Fibroblast of lung (primary cell): ENCODE results near the gene ABCA13. TPM values are rescaled to one million over a fixed set of nuclear protein-coding genes. Genes with fewer than 3 reads are reported as not detected.

Experiments
- DNase-seq, 2 donors: peaks; one replicate each; pipeline versions ENCODE4 v3.0.0 to v3.0.0-alpha.2; 2010; ENCODE audit warnings: low read depth in 2 of 2
- H2AFZ ChIP-seq: 2 replicates; pipeline ENCODE4 v1.5.1; 2012; ENCODE audit warnings: low read length, control low read depth, inconsistent platforms
- H3K27ac ChIP-seq: 2 replicates; pipeline ENCODE4 v1.5.1; 2011; ENCODE audit warnings: low read length, control low read depth; ENCODE audit not compliant: insufficient read depth
- H3K27me3 ChIP-seq: 2 replicates; pipeline ENCODE4 v1.5.1; 2011; ENCODE audit warnings: mild to moderate bottlenecking, low read length; ENCODE audit not compliant: control insufficient read depth, insufficient read depth
- H3K36me3 ChIP-seq: 2 replicates; pipeline ENCODE4 v1.5.1; 2011; ENCODE audit warnings: low read length; ENCODE audit not compliant: control insufficient read depth, insufficient read depth
- H3K4me1 ChIP-seq: 2 replicates; pipeline ENCODE4 v1.5.1; 2011; ENCODE audit warnings: low read length; ENCODE audit not compliant: control insufficient read depth, insufficient read depth; ENCODE audit errors: extremely low read depth
- H3K4me2 ChIP-seq: 2 replicates; pipeline ENCODE4 v1.5.1; 2011; ENCODE audit warnings: low read length, control low read depth; ENCODE audit not compliant: insufficient read depth; ENCODE audit errors: extremely low read depth
- H3K4me3 ChIP-seq, 4 experiments: fragments of 200-600 bp in 1 of 4; sonication (generic) in 1 of 4; replicated peaks in 1 of 4; 2 replicates each; pipeline ENCODE4 v1.5.1; 2011 to 2016; ENCODE audit warnings: low read length in 4 of 4, low read depth in 3 of 4, mild to moderate bottlenecking in 3 of 4, control low read depth in 2 of 4, inconsistent platforms in 1 of 4, mixed read lengths in 1 of 4; ENCODE audit not compliant: insufficient read depth in 1 of 4; ENCODE audit errors: control extremely low read depth in 1 of 4
- H3K79me2 ChIP-seq: 2 replicates; pipeline ENCODE4 v1.5.1; 2012; ENCODE audit warnings: mild to moderate bottlenecking, low read length, inconsistent platforms; ENCODE audit not compliant: control insufficient read depth, insufficient read depth
- H3K9ac ChIP-seq: 2 replicates; pipeline ENCODE4 v1.5.1; 2011; ENCODE audit warnings: mild to moderate bottlenecking, low read length, control low read depth; ENCODE audit not compliant: insufficient read depth
- H3K9me3 ChIP-seq: 2 replicates; pipeline ENCODE4 v1.5.1; 2012; ENCODE audit warnings: low read depth, low read length; ENCODE audit not compliant: control insufficient read depth, insufficient read depth
- H4K20me1 ChIP-seq: 2 replicates; pipeline ENCODE4 v1.5.1; 2011; ENCODE audit warnings: low read length; ENCODE audit not compliant: control insufficient read depth, insufficient read depth; ENCODE audit errors: extremely low read depth
- CTCF ChIP-seq, 2 donors: IDR thresholded peaks in 1 of 2; conservative IDR thresholded peaks in 1 of 2; 1 replicate in 1 of 2; 2 replicates in 1 of 2; pipeline ENCODE4 v1.5.1; 2011 to 2012; ENCODE audit warnings: low read length in 2 of 2, control low read depth in 1 of 2, inconsistent platforms in 1 of 2, low read depth in 1 of 2, mild to moderate bottlenecking in 1 of 2
- EZH2 ChIP-seq: IDR thresholded peaks from 2 replicates; pipeline ENCODE4 v1.5.1; 2012; ENCODE audit warnings: low read length, control low read depth, mild to moderate bottlenecking; ENCODE audit errors: missing control alignments
- polyA plus RNA-seq, 2 donors: library from polyadenylated mRNA; depleted of rRNA in 1 of 2; stranded (reverse) in 1 of 2; unstranded in 1 of 2; fragments of >200 nt; gene quantifications; 2 replicates each; pipeline ENCODE4 v1.2.1, GENCODE V29; 2011 to 2012; ENCODE audit warnings: missing spikeins in 1 of 2
- total RNA-seq: library from RNA; depleted of rRNA; stranded (reverse); fragments of >200 nt; gene quantifications from 2 replicates; pipeline ENCODE4 v1.2.1, GENCODE V29; 2014

ABCA13 gene
- total and polyA plus RNA-seq, 2 donors (not counting 1 experiment from before 2014, with no cell fraction given) = 0.08 to 10.9 TPM

- H3K36me3 ChIP-seq = no peaks in the 10 kb centered on the region
- H2AFZ ChIP-seq = no peak overlapping the region
- H3K9me3 ChIP-seq = no peaks in the 10 kb centered on the region
- H3K9ac ChIP-seq = no peak overlapping the region
- H3K4me2 ChIP-seq = no peak overlapping the region
- no peaks in the 10 kb centered on the region for H4K20me1 ChIP-seq
- H3K79me2 ChIP-seq = no peaks in the 10 kb centered on the region
- no peak overlapping the region for H3K4me3 ChIP-seq
- no peak for TF ChIP-seq EZH2
- peak; percentile 74 to 75 for TF ChIP-seq CTCF (conservative IDR thresholded peaks at IDR 0.05 in 1 of 2, IDR thresholded peaks at IDR 0.05 in 1 of 2; ENCODE audit: low read depth in 1 of 2, low read length in 2 of 2)
- H3K27ac ChIP-seq = no peak overlapping the region
- no peaks in the 10 kb centered on the region for H3K4me1 ChIP-seq
- DNase-seq = peak; percentile 34 to 55
- H3K27me3 ChIP-seq = no peaks in the 10 kb centered on the region
These were observed 16.4 kb upstream of the ABCA13 start for GRCh38 chr7:48154792-48155413.

- Histone ChIP-seq H2AFZ (no peak overlapping the region), H3K27me3 (no peaks in the 10 kb centered on the region), H3K79me2 (no peaks in the 10 kb centered on the region), H4K20me1 (no peaks in the 10 kb centered on the region), H3K4me2 (no peak overlapping the region), H3K9me3 (no peaks in the 10 kb centered on the region), H3K27ac (no peak overlapping the region), H3K4me1 (no peaks in the 10 kb centered on the region), H3K4me3 (no peak overlapping the region), H3K9ac (no peak overlapping the region), H3K36me3 (no peaks in the 10 kb centered on the region)
- no peak for TF ChIP-seq CTCF (conservative IDR thresholded peaks at IDR 0.05 in 1 of 2, IDR thresholded peaks at IDR 0.05 in 1 of 2; ENCODE audit: low read depth in 1 of 2, low read length in 2 of 2)
- TF ChIP-seq EZH2 = no peak
- peak in 1 of 2 donors; percentile 72 for DNase-seq
These were observed 12.9 kb upstream of the ABCA13 start for GRCh38 chr7:48158404-48158803.

- DNase-seq = peak in 1 of 2 donors; percentile 54
- H4K20me1 ChIP-seq = no peaks in the 10 kb centered on the region
These were observed 9.7 kb upstream of the ABCA13 start for GRCh38 chr7:48161407-48162125.

More at GRCh38 chr7:48161407-48162125, 9.7 kb upstream of the ABCA13 start:
- H3K4me2 ChIP-seq = peak overlapping the region; percentile 25
- no peaks in the 10 kb centered on the region for H3K9me3 ChIP-seq
- TF ChIP-seq EZH2 = no peak
- no peak for TF ChIP-seq CTCF (conservative IDR thresholded peaks at IDR 0.05 in 1 of 2, IDR thresholded peaks at IDR 0.05 in 1 of 2; ENCODE audit: low read depth in 1 of 2, low read length in 2 of 2)
- H3K9ac ChIP-seq = no peak overlapping the region
- H3K79me2 ChIP-seq = no peaks in the 10 kb centered on the region
- no peak overlapping the region for H3K27ac ChIP-seq
- no peaks in the 10 kb centered on the region for H3K27me3 ChIP-seq
- no peaks in the 10 kb centered on the region for H3K36me3 ChIP-seq
- no peak overlapping the region for H3K4me3 ChIP-seq
- H3K4me1 ChIP-seq = no peaks in the 10 kb centered on the region
- peak overlapping the region; percentile 16 for H2AFZ ChIP-seq
